Parathyroid adenoma (tissue), 2 donors: ENCODE measurements around the gene ZFAND6.
"Not testable (repeated sequence)": the region's sequence is repeated elsewhere in the genome, so short reads cannot be mapped to it uniquely, and the experiment has no call there.

ENCODE experiments used
- H2AFZ ChIP-seq: fragments of 300-600 bp; sonication (generic); one replicate; pipeline ENCODE4 v1.7.0; 2017; ENCODE audit warnings: antibody characterized with exemption, mild to moderate bottlenecking
- H3K27ac ChIP-seq: fragments of 300-600 bp; sonication (generic); one replicate; pipeline ENCODE4 v1.7.0; 2017
- H3K27me3 ChIP-seq: fragments of 300-600 bp; sonication (generic); one replicate; pipeline ENCODE4 v1.7.0; 2017; ENCODE audit warnings: low read length; ENCODE audit not compliant: control insufficient read depth, insufficient read depth
- H3K36me3 ChIP-seq: fragments of 300-600 bp; sonication (generic); one replicate; pipeline ENCODE4 v1.7.0; 2017; ENCODE audit warnings: low read length; ENCODE audit not compliant: control insufficient read depth, insufficient read depth
- H3K4me1 ChIP-seq: fragments of 300-600 bp; sonication (generic); one replicate; pipeline ENCODE4 v1.7.0; 2017; ENCODE audit warnings: control low read depth
- H3K4me2 ChIP-seq: fragments of 300-600 bp; sonication (generic); one replicate; pipeline ENCODE4 v1.7.0; 2017; ENCODE audit warnings: low read length
- H3K4me3 ChIP-seq: fragments of 300-600 bp; sonication (generic); one replicate; pipeline ENCODE4 v1.7.0; 2017; ENCODE audit warnings: low read depth, low read length
- H3K79me2 ChIP-seq: fragments of 300-600 bp; sonication (generic); one replicate; pipeline ENCODE4 v1.7.0; 2017; ENCODE audit warnings: control low read depth
- H3K9ac ChIP-seq: fragments of 300-600 bp; sonication (generic); one replicate; pipeline ENCODE4 v1.7.0; 2017; ENCODE audit warnings: mild to moderate bottlenecking
- H3K9me3 ChIP-seq: fragments of 300-600 bp; sonication (generic); one replicate; pipeline ENCODE4 v1.7.0; 2017; ENCODE audit warnings: low read length; ENCODE audit not compliant: control insufficient read depth
- TF ChIP-seq, protein P1 (sequence below): fragments of 300-600 bp; sonication (generic); IDR thresholded peaks from one replicate; pipeline ENCODE4 v1.7.0; 2017; ENCODE audit warnings: antibody characterized with exemption, mild to moderate bottlenecking
- donor health status: primary hyperparathyroidism.

The ZFAND6 gene

DNA sequence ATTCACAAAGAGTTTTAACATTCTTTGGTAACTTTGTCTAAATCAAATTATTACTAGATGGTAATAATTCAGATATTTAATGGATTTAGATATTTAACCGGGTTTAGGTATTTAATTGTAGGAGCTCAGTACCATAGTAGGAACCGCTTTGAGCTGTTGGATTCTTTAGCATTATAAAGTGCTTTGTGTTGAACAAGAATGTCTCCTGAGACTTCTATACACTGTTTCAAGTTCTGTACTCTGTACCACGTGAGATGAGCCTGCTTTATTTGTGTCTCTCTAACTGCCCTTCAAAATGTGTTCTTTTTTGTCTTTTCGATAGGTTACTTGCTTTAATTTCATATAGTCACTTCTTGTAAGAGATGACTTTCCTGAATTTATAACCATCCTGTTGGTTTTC is 36.0 kb downstream of the ZFAND6 start:
- Histone ChIP-seq H3K36me3 (no peaks in the 10 kb centered on the region), H3K4me1 (no peaks in the 10 kb centered on the region), H3K27ac (no peak overlapping the region), H2AFZ (no peak overlapping the region), H3K4me3 (no peak overlapping the region), H3K79me2 (peaks cover 6% of the 10 kb centered on the region), H3K4me2 (no peak overlapping the region), H3K9me3 (no peaks in the 10 kb centered on the region), H3K27me3 (no peaks in the 10 kb centered on the region), H3K9ac (no peak overlapping the region)
- TF ChIP-seq, protein P1, sequence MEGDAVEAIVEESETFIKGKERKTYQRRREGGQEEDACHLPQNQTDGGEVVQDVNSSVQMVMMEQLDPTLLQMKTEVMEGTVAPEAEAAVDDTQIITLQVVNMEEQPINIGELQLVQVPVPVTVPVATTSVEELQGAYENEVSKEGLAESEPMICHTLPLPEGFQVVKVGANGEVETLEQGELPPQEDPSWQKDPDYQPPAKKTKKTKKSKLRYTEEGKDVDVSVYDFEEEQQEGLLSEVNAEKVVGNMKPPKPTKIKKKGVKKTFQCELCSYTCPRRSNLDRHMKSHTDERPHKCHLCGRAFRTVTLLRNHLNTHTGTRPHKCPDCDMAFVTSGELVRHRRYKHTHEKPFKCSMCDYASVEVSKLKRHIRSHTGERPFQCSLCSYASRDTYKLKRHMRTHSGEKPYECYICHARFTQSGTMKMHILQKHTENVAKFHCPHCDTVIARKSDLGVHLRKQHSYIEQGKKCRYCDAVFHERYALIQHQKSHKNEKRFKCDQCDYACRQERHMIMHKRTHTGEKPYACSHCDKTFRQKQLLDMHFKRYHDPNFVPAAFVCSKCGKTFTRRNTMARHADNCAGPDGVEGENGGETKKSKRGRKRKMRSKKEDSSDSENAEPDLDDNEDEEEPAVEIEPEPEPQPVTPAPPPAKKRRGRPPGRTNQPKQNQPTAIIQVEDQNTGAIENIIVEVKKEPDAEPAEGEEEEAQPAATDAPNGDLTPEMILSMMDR = no peak

DNA sequence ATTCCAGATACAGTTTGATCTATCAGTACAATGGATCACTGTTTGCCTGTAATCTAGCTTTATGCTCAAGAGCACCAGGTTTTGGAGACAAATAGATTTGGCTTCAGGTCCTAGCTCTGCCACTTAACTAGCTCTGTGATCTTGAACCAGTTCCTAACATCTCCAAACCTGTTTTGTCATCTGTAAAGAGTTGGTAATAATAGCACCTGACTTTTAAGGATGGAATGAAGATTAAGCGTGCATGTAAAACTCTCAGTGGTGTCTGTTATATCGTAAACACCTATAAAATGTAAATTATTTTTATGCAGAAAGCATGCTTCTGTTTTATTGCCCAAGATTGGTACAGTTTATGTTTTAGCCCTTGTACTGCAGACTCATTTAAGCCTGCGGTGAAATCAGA is 36.5 kb downstream of the ZFAND6 start:
- H3K9ac ChIP-seq = no peak overlapping the region
- no peak overlapping the region for H2AFZ ChIP-seq
- H3K9me3 ChIP-seq = no peaks in the 10 kb centered on the region
- TF ChIP-seq, protein P1 = no peak
- no peak overlapping the region for H3K4me2 ChIP-seq
- H3K4me3 ChIP-seq = no peak overlapping the region
- H3K36me3 ChIP-seq = no peaks in the 10 kb centered on the region
- H3K27me3 ChIP-seq = no peaks in the 10 kb centered on the region
- H3K27ac ChIP-seq = no peak overlapping the region
- H3K4me1 ChIP-seq = no peaks in the 10 kb centered on the region
- peaks cover 7% of the 10 kb centered on the region for H3K79me2 ChIP-seq

DNA sequence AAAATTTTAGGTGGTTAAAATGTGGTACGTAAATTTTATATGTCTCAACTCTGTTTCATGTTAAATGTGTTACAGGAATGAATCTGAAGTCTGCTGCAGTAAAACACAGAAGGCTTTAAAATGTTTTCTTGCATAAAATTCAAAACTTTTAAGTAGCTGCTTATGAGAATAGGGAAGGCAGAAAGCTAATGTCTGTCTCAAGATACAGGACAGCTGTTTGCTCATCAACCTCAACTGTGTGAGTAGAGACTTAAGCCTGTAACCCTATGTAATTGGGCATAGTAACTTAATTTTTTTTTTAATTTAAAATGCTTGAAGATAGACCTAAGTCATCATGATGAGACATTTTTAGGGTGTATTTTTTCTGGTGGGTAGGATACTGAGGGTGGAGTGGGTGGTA is 38.9 kb downstream of the ZFAND6 start:
- no peak overlapping the region for H3K4me2 ChIP-seq
- peaks cover 14% of the 10 kb centered on the region for H3K79me2 ChIP-seq
- no peak overlapping the region for H3K4me3 ChIP-seq
- H3K27me3 ChIP-seq = no peaks in the 10 kb centered on the region
- no peak overlapping the region for H3K9ac ChIP-seq
- no peak overlapping the region for H2AFZ ChIP-seq
- no peak overlapping the region for H3K27ac ChIP-seq
- H3K4me1 ChIP-seq = no peaks in the 10 kb centered on the region
- no peaks in the 10 kb centered on the region for H3K36me3 ChIP-seq
- TF ChIP-seq, protein P1 = no peak
- H3K9me3 ChIP-seq = no peaks in the 10 kb centered on the region

DNA sequence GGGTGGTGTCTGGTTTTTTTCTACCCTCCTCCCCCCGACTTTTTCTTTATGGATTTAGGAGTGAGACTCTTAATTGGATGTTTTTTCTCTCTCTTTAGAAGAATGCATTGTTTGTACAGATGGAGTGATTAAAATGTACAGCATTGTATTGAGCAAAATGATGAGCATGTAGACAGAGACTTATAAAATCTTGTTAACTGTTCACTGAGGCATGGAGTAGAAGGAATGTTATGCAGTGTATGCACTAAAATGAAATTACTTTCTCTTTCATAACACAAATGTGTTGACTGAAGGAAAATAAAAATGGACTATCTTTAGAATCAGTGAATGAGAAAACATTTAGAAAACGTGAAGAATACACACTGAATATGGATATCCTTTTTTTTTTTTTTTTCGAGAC is 39.8 kb downstream of the ZFAND6 start:
- TF ChIP-seq, protein P1 = no peak
- Histone ChIP-seq H3K36me3 (no peaks in the 10 kb centered on the region), H3K4me1 (no peaks in the 10 kb centered on the region), H3K27ac (no peak overlapping the region), H3K9ac (no peak overlapping the region), H3K4me2 (no peak overlapping the region), H3K4me3 (no peak overlapping the region), H3K27me3 (no peaks in the 10 kb centered on the region), H3K9me3 (no peaks in the 10 kb centered on the region), H3K79me2 (peaks cover 18% of the 10 kb centered on the region), H2AFZ (no peak overlapping the region)

DNA sequence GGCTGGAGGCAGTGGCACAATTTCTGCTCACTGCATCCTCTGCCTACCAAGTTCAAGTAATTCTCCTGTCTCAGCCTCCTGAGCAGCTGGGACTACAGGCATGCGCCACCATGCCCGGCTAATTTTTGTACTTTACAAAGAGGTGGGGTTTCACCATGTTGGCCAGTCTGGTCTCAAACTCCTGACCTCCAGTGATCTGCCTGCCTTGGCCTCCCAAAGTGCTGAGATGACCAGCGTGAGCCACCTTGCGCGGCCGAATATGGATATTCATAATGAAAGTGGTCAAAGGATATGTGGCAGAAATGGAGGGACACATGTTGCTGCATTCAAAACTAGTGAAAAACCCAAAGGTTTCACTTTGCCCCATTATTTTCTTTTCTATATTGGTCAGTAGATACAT is 40.2 kb downstream of the ZFAND6 start:
- not testable (repeated sequence) for H3K4me2 ChIP-seq, H3K27me3 ChIP-seq, H3K4me3 ChIP-seq, H2AFZ ChIP-seq, H3K9ac ChIP-seq, H3K36me3 ChIP-seq, H3K4me1 ChIP-seq, H3K27ac ChIP-seq, H3K9me3 ChIP-seq
- peaks cover 18% of the 10 kb centered on the region for H3K79me2 ChIP-seq
